Measurements from ENCODE around the gene DMWD. TPM values are rescaled to one million over a fixed set of nuclear protein-coding genes. Genes with fewer than 3 reads are reported as not detected.

Gene DMWD
- polyA plus RNA-seq, 1 donor, result 24.4 TPM

- DNase-seq, result no peak
- peaks cover 6% of the 10 kb centered on the region for H3K4me1 ChIP-seq (ENCODE audit: control insufficient read depth, insufficient read depth, low read length)
- no peak overlapping the region for H3K4me3 ChIP-seq (ENCODE audit: low read length)
- H3K27ac ChIP-seq (ENCODE audit: low read length), result no peak overlapping the region
- no peaks in the 10 kb centered on the region for H3K27me3 ChIP-seq (ENCODE audit: control insufficient read depth, insufficient read depth, low read length)
- WGBS (ENCODE audit: insufficient coverage, low lambda C conversion rate), result no CpG with 5 or more reads among the region's 15 CpGs
- no peaks in the 10 kb centered on the region for H3K9me3 ChIP-seq (ENCODE audit: control insufficient read depth, low read depth, low read length)
- H3K36me3 ChIP-seq (ENCODE audit: control insufficient read depth, insufficient read depth, low read length), result peaks cover 51% of the 10 kb centered on the region
Observed at GRCh38 chr19:45789035-45789786, 3.4 kb downstream of the DMWD start.

GRCh38 chr19:45786533-45786894 is 6.1 kb downstream of the DMWD start:
- H3K36me3 ChIP-seq (ENCODE audit: control insufficient read depth, insufficient read depth, low read length), result peaks cover 54% of the 10 kb centered on the region
- no peaks in the 10 kb centered on the region for H3K27me3 ChIP-seq (ENCODE audit: control insufficient read depth, insufficient read depth, low read length)

GRCh38 chr19:45785781-45786532 is 6.7 kb downstream of the DMWD start:
- Histone ChIP-seq H3K27ac (ENCODE audit: low read length) (no peak overlapping the region), H3K4me1 (ENCODE audit: control insufficient read depth, insufficient read depth, low read length) (peaks cover 7% of the 10 kb centered on the region), H3K27me3 (ENCODE audit: control insufficient read depth, insufficient read depth, low read length) (no peaks in the 10 kb centered on the region), H3K4me3 (ENCODE audit: low read length) (no peak overlapping the region), H3K9me3 (ENCODE audit: control insufficient read depth, low read depth, low read length) (no peaks in the 10 kb centered on the region), H3K36me3 (ENCODE audit: control insufficient read depth, insufficient read depth, low read length) (peaks cover 53% of the 10 kb centered on the region)
- no peak for DNase-seq
- WGBS (ENCODE audit: insufficient coverage, low lambda C conversion rate), result no CpG with 5 or more reads among the region's 57 CpGs

More at GRCh38 chr19:45786533-45786894, 6.1 kb downstream of the DMWD start:
- WGBS (ENCODE audit: insufficient coverage, low lambda C conversion rate), result no CpG with 5 or more reads among the region's 21 CpGs
- Histone ChIP-seq H3K4me3 (ENCODE audit: low read length) (no peak overlapping the region), H3K27ac (ENCODE audit: low read length) (no peak overlapping the region), H3K9me3 (ENCODE audit: control insufficient read depth, low read depth, low read length) (no peaks in the 10 kb centered on the region), H3K4me1 (ENCODE audit: control insufficient read depth, insufficient read depth, low read length) (peaks cover 7% of the 10 kb centered on the region)
- DNase-seq, result no peak

- Histone ChIP-seq H3K27me3 (ENCODE audit: control insufficient read depth, insufficient read depth, low read length) (no peaks in the 10 kb centered on the region), H3K9me3 (ENCODE audit: control insufficient read depth, low read depth, low read length) (no peaks in the 10 kb centered on the region), H3K27ac (ENCODE audit: low read length) (no peak overlapping the region), H3K36me3 (ENCODE audit: control insufficient read depth, insufficient read depth, low read length) (peaks cover 47% of the 10 kb centered on the region), H3K4me3 (ENCODE audit: low read length) (no peak overlapping the region), H3K4me1 (ENCODE audit: control insufficient read depth, insufficient read depth, low read length) (peaks cover 10% of the 10 kb centered on the region)
- no CpG with 5 or more reads among the region's 5 CpGs for whole genome bisulfite sequencing (ENCODE audit: insufficient coverage, low lambda C conversion rate)
- DNase-seq, result no peak
Observed at GRCh38 chr19:45785097-45785496, 7.5 kb downstream of the DMWD start.

GRCh38 chr19:45784096-45784495 is 8.5 kb downstream of the DMWD start:
- no peaks in the 10 kb centered on the region for H3K27me3 ChIP-seq (ENCODE audit: control insufficient read depth, insufficient read depth, low read length)
- peaks cover 17% of the 10 kb centered on the region for H3K4me1 ChIP-seq (ENCODE audit: control insufficient read depth, insufficient read depth, low read length)
- H3K4me3 ChIP-seq (ENCODE audit: low read length), result no peak overlapping the region
- H3K9me3 ChIP-seq (ENCODE audit: control insufficient read depth, low read depth, low read length), result no peaks in the 10 kb centered on the region
- no peak overlapping the region for H3K27ac ChIP-seq (ENCODE audit: low read length)
- H3K36me3 ChIP-seq (ENCODE audit: control insufficient read depth, insufficient read depth, low read length), result peaks cover 41% of the 10 kb centered on the region
- no peak for DNase-seq
- no CpG with 5 or more reads among the region's 4 CpGs for WGBS (ENCODE audit: insufficient coverage, low lambda C conversion rate)

- peaks cover 41% of the 10 kb centered on the region for H3K36me3 ChIP-seq (ENCODE audit: control insufficient read depth, insufficient read depth, low read length)
- no peak for DNase-seq
- H3K4me3 ChIP-seq (ENCODE audit: low read length), result no peak overlapping the region
- peaks cover 26% of the 10 kb centered on the region for H3K4me1 ChIP-seq (ENCODE audit: control insufficient read depth, insufficient read depth, low read length)
- H3K27me3 ChIP-seq (ENCODE audit: control insufficient read depth, insufficient read depth, low read length), result no peaks in the 10 kb centered on the region
- no peaks in the 10 kb centered on the region for H3K9me3 ChIP-seq (ENCODE audit: control insufficient read depth, low read depth, low read length)
- no CpG with 5 or more reads among the region's 26 CpGs for WGBS (ENCODE audit: insufficient coverage, low lambda C conversion rate)
- peak overlapping the region; percentile 53 for H3K27ac ChIP-seq (ENCODE audit: low read length)
Observed at GRCh38 chr19:45782820-45783785, 9.5 kb downstream of the DMWD start.

GRCh38 chr19:45782162-45782691 is 10.4 kb downstream of the DMWD start, which contains the start of gene DMPK:
DMPK (minus strand) TSS chr19:45782490; CDS start chr19:45782352, 138 bp downstream.
- H3K36me3 ChIP-seq (ENCODE audit: control insufficient read depth, insufficient read depth, low read length), result peaks cover 46% of the 10 kb centered on the region
- no peak for DNase-seq
- no CpG with 5 or more reads among the region's 18 CpGs for WGBS (ENCODE audit: insufficient coverage, low lambda C conversion rate)
- H3K4me1 ChIP-seq (ENCODE audit: control insufficient read depth, insufficient read depth, low read length), result peaks cover 26% of the 10 kb centered on the region
- H3K9me3 ChIP-seq (ENCODE audit: control insufficient read depth, low read depth, low read length), result no peaks in the 10 kb centered on the region
- H3K27ac ChIP-seq (ENCODE audit: low read length), result peak within 1 kb of the TSS; percentile 53
- H3K27me3 ChIP-seq (ENCODE audit: control insufficient read depth, insufficient read depth, low read length), result no peaks in the 10 kb centered on the region
- H3K4me3 ChIP-seq (ENCODE audit: low read length), result peak within 1 kb of the TSS; percentile 43

- Histone ChIP-seq H3K36me3 (ENCODE audit: control insufficient read depth, insufficient read depth, low read length) (peaks cover 45% of the 10 kb centered on the region), H3K27me3 (ENCODE audit: control insufficient read depth, insufficient read depth, low read length) (no peaks in the 10 kb centered on the region), H3K27ac (ENCODE audit: low read length) (no peak overlapping the region), H3K4me3 (ENCODE audit: low read length) (peak overlapping the region; percentile 43), H3K4me1 (ENCODE audit: control insufficient read depth, insufficient read depth, low read length) (peaks cover 26% of the 10 kb centered on the region), H3K9me3 (ENCODE audit: control insufficient read depth, low read depth, low read length) (no peaks in the 10 kb centered on the region)
- WGBS (ENCODE audit: insufficient coverage, low lambda C conversion rate), result no CpG with 5 or more reads among the region's 17 CpGs
- no peak for DNase-seq
Observed at GRCh38 chr19:45781214-45782161, 11.2 kb downstream of the DMWD start.

GRCh38 chr19:45780448-45781213 is 12.0 kb downstream of the DMWD start:
- H3K27me3 ChIP-seq (ENCODE audit: control insufficient read depth, insufficient read depth, low read length), result no peaks in the 10 kb centered on the region
- H3K4me1 ChIP-seq (ENCODE audit: control insufficient read depth, insufficient read depth, low read length), result peaks cover 26% of the 10 kb centered on the region
- H3K9me3 ChIP-seq (ENCODE audit: control insufficient read depth, low read depth, low read length), result no peaks in the 10 kb centered on the region
- WGBS (ENCODE audit: insufficient coverage, low lambda C conversion rate), result 40% methylated on average over 2 of the region's 13 CpGs
- no peak for DNase-seq
- H3K27ac ChIP-seq (ENCODE audit: low read length), result no peak overlapping the region
- H3K4me3 ChIP-seq (ENCODE audit: low read length), result peak overlapping the region; percentile 43
- H3K36me3 ChIP-seq (ENCODE audit: control insufficient read depth, insufficient read depth, low read length), result peaks cover 38% of the 10 kb centered on the region

All from large intestine (tissue), 3 donors.